GM19438 (cell line): ENCODE measurements around the gene CCDC32.

Source experiments
- ATAC-seq: cut with Tn5 transposase; IDR thresholded peaks from one replicate; pipeline ENCODE4 v1.9.1; 2021; ENCODE audit warnings: low read depth; ENCODE audit not compliant: unreplicated experiment

Gene CCDC32

GRCh38 chr15:40525855-40526254 is 39.0 kb downstream of the CCDC32 start:
- ATAC-seq = no peak

GRCh38 chr15:40523611-40524010 is 41.2 kb downstream of the CCDC32 start:
- no peak for ATAC-seq

DNA sequence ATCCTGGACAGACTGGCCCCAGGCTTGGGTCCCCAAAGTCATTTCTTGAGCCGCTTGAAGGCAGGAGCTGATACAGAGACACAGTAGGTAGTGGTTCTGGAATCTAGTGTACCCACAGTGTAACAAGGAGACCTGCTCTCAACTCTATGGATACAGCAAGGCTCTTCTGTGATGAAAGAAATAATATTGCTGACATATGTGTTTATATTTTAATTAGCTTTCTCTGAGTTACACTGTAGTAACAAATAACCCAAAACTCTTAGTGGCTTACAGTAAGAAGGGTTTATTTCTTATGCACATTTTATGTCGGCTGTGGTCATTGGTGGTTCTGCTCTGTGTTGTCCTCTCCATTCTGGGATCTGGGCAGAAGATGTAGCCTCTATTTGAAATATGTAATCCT is 48.5 kb downstream of the CCDC32 start:
- ATAC-seq = no peak

- no peak for ATAC-seq
Measured at GRCh38 chr15:40513609-40514008, 51.2 kb downstream of the CCDC32 start.

DNA sequence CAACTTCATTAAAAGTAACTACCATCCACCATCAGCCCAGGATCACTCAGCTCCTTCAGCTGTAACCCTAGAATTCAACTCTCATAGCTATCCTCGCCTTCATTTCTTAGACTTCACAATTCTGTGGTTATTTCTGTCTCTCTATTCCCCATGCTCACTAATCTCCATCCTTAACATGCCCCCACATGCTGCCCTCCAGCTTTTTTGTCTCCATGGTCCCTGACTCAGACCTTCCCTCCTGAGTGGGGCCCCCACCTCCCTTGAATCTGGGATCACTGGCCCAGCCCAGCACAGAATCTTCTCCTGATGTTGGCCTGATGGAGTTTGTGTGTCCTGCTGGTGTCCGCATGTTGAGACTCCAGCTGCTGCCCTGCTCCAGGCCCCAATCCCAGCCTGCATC is 52.4 kb downstream of the CCDC32 start:
- ATAC-seq = no peak

GRCh38 chr15:40511472-40512133 is 53.2 kb downstream of the CCDC32 start:
- ATAC-seq = peak; percentile 53

- peak; percentile 67 for ATAC-seq
Measured at GRCh38 chr15:40511093-40511471, 53.8 kb downstream of the CCDC32 start.

DNA sequence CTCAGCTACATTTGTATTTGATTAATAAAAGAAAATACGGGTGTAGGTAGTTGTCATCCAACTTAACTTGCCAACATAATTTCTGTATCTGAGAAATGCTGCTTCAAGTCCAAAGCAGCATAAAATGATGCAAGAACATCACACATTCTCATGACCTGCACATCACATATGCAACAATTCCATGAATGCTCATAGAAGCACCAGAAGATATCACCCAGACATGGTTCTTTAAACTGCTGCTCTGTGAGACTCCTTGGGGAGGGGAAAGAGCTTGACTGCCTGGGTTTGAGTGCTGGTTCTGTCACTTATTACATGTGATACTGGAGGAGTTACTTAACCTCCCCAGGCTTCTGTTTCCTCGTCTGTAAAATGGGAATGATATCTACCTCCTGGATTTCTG is 54.6 kb downstream of the CCDC32 start:
- ATAC-seq = no peak

- ATAC-seq = no peak
Measured at GRCh38 chr15:40508216-40508615, 56.6 kb downstream of the CCDC32 start.

- ATAC-seq = no peak
Measured at GRCh38 chr15:40506964-40507571, 57.8 kb downstream of the CCDC32 start.
